ENCODE results near the gene TBCC. TPM values are rescaled to one million over a fixed set of nuclear protein-coding genes. Genes with fewer than 3 reads are reported as not detected.

The TBCC gene
- total and polyA plus RNA-seq, 11 donors: 10.4 to 21.7 (median 16.9) TPM

GRCh38 chr6:42709871-42710270, 36.0 kb downstream of the TBCC start:
- no peak for DNase-seq
- Histone ChIP-seq H3K27ac (peak overlapping the region in 1 of 12 donors; percentile 29), H3K9me3 (peaks cover 0 to 11% (median 6%) of the 10 kb centered on the region in 12 donors), H3K27me3 (no peaks in the 10 kb centered on the region), H3K4me3 (no peak overlapping the region), H3K4me1 (peaks cover 0 to 8% (median 0%) of the 10 kb centered on the region in 12 donors), H3K36me3 (no peaks in the 10 kb centered on the region)
- intact Hi-C loops (cut with DNase I): no loop called here
- TF ChIP-seq CTCF (IDR thresholded peaks at IDR 0.05): no peak
- TF ChIP-seq POLR2A (IDR thresholded peaks at IDR 0.05): no peak
- 88 to 96% (median 93%) methylated on average over 5 to 6 of the region's 6 CpGs for WGBS, 4 donors
- peak in 1 of 4 donors; percentile 33 for ATAC-seq

- no peak for TF ChIP-seq POLR2A (IDR thresholded peaks at IDR 0.05)
- TF ChIP-seq CTCF (IDR thresholded peaks at IDR 0.05): no peak
- Histone ChIP-seq H3K27ac (no peak overlapping the region), H3K36me3 (no peaks in the 10 kb centered on the region), H3K27me3 (no peaks in the 10 kb centered on the region), H3K4me1 (peaks cover 0 to 20% (median 0%) of the 10 kb centered on the region in 12 donors), H3K9me3 (peaks cover 0 to 11% (median 6%) of the 10 kb centered on the region in 12 donors), H3K4me3 (no peak overlapping the region)
- DNase-seq (no peak), ATAC-seq (no peak)
- WGBS, 4 donors: 94 to 100% (median 95%) methylated on average over 2 to 11 of the region's 11 CpGs
- intact Hi-C loops (cut with DNase I): no loop called here
Observed at GRCh38 chr6:42708096-42708495, 37.8 kb downstream of the TBCC start.

GRCh38 chr6:42707595-42707994, 38.3 kb downstream of the TBCC start:
- H3K27me3 ChIP-seq: no peaks in the 10 kb centered on the region
- intact Hi-C loops (cut with DNase I): no loop called here
- H3K9me3 ChIP-seq: peaks cover 0 to 11% (median 6%) of the 10 kb centered on the region in 12 donors
- H3K4me1 ChIP-seq: peaks cover 0 to 20% (median 0%) of the 10 kb centered on the region in 12 donors
- no peak overlapping the region for H3K27ac ChIP-seq
- H3K36me3 ChIP-seq: no peaks in the 10 kb centered on the region
- WGBS, 4 donors: 87 to 96% (median 91%) methylated on average over 7 of the region's 7 CpGs
- DNase-seq (no peak), ATAC-seq (no peak)
- no peak overlapping the region for H3K4me3 ChIP-seq
- TF ChIP-seq POLR2A (IDR thresholded peaks at IDR 0.05): no peak
- no peak for TF ChIP-seq CTCF (IDR thresholded peaks at IDR 0.05)

GRCh38 chr6:42704937-42705374, 40.9 kb downstream of the TBCC start:
- no peak for TF ChIP-seq CTCF (IDR thresholded peaks at IDR 0.05)
- TF ChIP-seq POLR2A (IDR thresholded peaks at IDR 0.05): no peak
- Histone ChIP-seq H3K9me3 (no peaks in the 10 kb centered on the region), H3K27ac (peak overlapping the region in 2 of 12 donors; percentile 5 to 35), H3K4me1 (peaks cover 0 to 14% (median 0%) of the 10 kb centered on the region in 12 donors), H3K4me3 (peak overlapping the region in 2 of 12 donors; percentile 55 to 57), H3K36me3 (no peaks in the 10 kb centered on the region), H3K27me3 (no peaks in the 10 kb centered on the region)
- no peak for ATAC-seq
- WGBS, 4 donors: 80 to 93% (median 92%) methylated on average over 4 of the region's 4 CpGs
- no peak for DNase-seq
- intact Hi-C loops (cut with DNase I): no loop called here

Data from heart left ventricle (tissue), 16 donors.